ENCODE data around the gene NBPF8. TPM values are rescaled to one million over a fixed set of nuclear protein-coding genes. Genes with fewer than 3 reads are reported as not detected.
"Not testable (repeated sequence)": the region's sequence is repeated elsewhere in the genome, so short reads cannot be mapped to it uniquely, and the experiment has no call there.

Gene NBPF8
- total and polyA plus RNA-seq, 10 of the 15 experiments (the other 5 are each of a cell fraction or from before 2014, with no cell fraction given) = 1.7 to 16.4 (median 5.6) TPM

DNA sequence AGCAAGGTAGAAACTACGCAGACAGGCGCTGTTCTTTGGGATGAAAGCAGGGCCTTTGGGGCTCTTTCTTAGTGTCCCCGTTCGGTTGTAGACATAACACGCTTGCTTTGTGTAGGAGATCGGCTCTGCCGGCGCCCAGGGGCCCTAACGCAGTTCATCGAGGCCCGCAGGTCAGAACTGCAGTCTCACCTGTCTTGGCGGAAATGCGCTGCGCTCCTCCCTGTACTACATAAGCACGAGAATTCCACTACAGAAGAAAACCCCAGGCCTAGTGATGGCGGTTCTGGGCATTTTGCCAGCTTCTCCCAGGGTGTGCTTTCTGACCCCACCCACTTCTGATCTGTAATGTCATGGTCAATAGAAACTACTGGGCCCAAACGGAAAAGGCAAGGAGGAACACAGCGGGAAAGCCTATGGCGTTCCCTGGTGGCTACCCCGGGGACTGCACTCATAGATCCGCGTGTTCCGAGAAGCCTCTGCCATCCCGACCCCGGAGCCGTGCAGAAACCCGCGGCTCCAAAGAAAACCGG lies 26.2 kb upstream of the NBPF8 start:
- in situ Hi-C loops (cut with MboI); FAIRE-seq; intact Hi-C loops (cut with micrococcal nuclease; ENCODE audit: unreplicated experiment); H3K4me2 ChIP-seq (ENCODE audit: control insufficient read depth, insufficient read depth); ATAC-seq; H3K36me3 ChIP-seq (ENCODE audit: control insufficient read depth in 2 of 2, insufficient read depth in 2 of 2, low read length in 1 of 2); H3K9me3 ChIP-seq (replicated peaks; ENCODE audit: control insufficient read depth, insufficient read depth, low read length); H3K9ac ChIP-seq (ENCODE audit: control insufficient read depth, insufficient read depth, low read length); H3K27me3 ChIP-seq (replicated peaks in 1 of 2; ENCODE audit: control insufficient read depth in 2 of 2, insufficient read depth in 2 of 2, low read length in 1 of 2); DNase-seq (ENCODE audit: low read depth, low spot score); H3K27ac ChIP-seq (ENCODE audit: control insufficient read depth, insufficient read depth); BruUV-seq (replicated peaks); H2AFZ ChIP-seq (ENCODE audit: control insufficient read depth, low read depth, low read length); POLR2A ChIA-PET; CTCF ChIA-PET; RAD21 ChIA-PET (ENCODE audit: unreplicated experiment); H3K4me3 ChIP-seq; SMC1A ChIA-PET (ENCODE audit: uncharacterized antibody, unreplicated experiment); H3K79me2 ChIP-seq (ENCODE audit: control insufficient read depth, insufficient read depth, low read length); H3K4me1 ChIP-seq (ENCODE audit: control insufficient read depth, insufficient read depth, low read length); H4K20me1 ChIP-seq (ENCODE audit: control insufficient read depth, insufficient read depth): not testable (repeated sequence)
- TF ChIP-seq RAD21 (IDR thresholded peaks at IDR 0.05; ENCODE audit: insufficient read depth, low read depth, low read length) = peak; percentile 10; the same call in 1 of the 2 replicates
- WGBS (ENCODE audit: insufficient coverage, insufficient replicate concordance, low lambda C conversion rate, missing lambda C conversion rate) = 0% methylated on average over 7 of the region's 29 CpGs

DNA sequence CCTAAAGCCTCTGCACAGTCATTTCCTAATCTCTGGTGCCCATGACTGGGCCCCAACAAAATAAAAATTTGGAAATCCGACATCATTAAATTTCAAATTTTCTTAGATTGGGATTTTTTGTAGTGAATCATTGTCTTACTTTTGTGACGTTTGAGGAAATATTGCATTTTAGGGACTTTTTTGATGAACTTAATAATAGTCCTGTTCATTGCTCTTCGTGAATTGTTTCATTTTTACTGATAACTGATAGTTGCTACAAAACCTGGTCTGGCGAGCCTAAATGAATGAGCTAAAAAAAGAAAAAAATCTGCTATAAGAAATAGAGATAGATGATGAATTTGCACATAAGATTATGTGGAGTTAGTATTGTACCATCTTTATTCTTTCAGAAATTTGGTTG lies 23.5 kb upstream of the NBPF8 start:
- POLR2A ChIA-PET; H3K36me3 ChIP-seq (ENCODE audit: control insufficient read depth in 2 of 2, insufficient read depth in 2 of 2, low read length in 1 of 2); in situ Hi-C loops (cut with MboI); H2AFZ ChIP-seq (ENCODE audit: control insufficient read depth, low read depth, low read length); FAIRE-seq; RAD21 ChIA-PET (ENCODE audit: unreplicated experiment); DNase-seq (ENCODE audit: low read depth, low spot score); SMC1A ChIA-PET (ENCODE audit: uncharacterized antibody, unreplicated experiment); H3K9me3 ChIP-seq (replicated peaks; ENCODE audit: control insufficient read depth, insufficient read depth, low read length); H3K27me3 ChIP-seq (replicated peaks in 1 of 2; ENCODE audit: control insufficient read depth in 2 of 2, insufficient read depth in 2 of 2, low read length in 1 of 2); H3K27ac ChIP-seq (ENCODE audit: control insufficient read depth, insufficient read depth); BruUV-seq (replicated peaks); ATAC-seq; H3K9ac ChIP-seq (ENCODE audit: control insufficient read depth, insufficient read depth, low read length); H4K20me1 ChIP-seq (ENCODE audit: control insufficient read depth, insufficient read depth); intact Hi-C loops (cut with micrococcal nuclease; ENCODE audit: unreplicated experiment); H3K79me2 ChIP-seq (ENCODE audit: control insufficient read depth, insufficient read depth, low read length); H3K4me3 ChIP-seq; H3K4me1 ChIP-seq (ENCODE audit: control insufficient read depth, insufficient read depth, low read length); H3K4me2 ChIP-seq (ENCODE audit: control insufficient read depth, insufficient read depth); CTCF ChIA-PET: not testable (repeated sequence)
- 2% methylated on average over 3 of the region's 4 CpGs for WGBS (ENCODE audit: insufficient coverage, insufficient replicate concordance, low lambda C conversion rate, missing lambda C conversion rate)

DNA sequence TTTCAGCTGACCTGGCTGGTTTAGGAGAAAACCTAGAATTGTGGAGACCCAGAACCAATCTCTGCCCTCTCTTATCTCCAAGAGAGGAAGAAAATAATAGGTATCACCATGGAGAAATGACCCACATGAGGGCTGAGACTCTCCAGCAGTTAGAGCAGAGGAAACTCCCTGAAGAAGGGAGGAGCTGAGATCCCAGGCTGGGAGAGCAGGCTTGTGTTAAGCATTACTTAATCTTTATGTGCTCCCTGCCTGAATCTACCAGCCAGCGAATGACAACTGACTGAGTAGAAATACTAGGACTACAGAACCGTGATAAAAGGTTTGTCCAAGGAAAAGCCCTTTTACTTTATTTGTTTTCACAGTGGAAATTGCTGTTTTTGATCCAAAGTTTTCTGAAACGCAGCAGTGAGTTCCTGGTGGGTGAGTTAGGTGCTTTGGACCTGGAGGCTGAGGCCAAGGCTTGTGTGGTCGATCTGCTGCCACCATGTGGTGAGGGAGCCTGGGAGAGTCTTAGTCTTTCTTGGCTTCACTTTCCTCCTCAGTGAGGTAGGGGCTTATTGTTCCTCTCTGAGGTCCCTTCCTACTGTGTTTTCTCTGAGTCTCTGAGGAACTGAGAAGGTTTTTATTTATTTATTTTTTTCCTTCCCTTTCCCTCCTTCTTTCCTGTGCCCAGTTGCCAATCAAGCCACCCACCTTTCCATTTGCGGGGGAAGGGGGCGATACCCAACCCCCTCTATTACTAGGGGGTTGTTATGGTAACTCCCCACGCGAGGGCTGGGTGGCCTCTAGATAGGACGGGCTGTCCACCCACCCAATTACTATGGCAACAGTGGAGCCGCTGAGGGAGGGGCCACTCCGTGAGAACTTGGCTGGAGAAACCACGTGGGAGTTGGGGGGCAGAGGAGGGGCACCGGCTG lies 21.3 kb upstream of the NBPF8 start:
- DNase-seq (ENCODE audit: low read depth, low spot score); H3K79me2 ChIP-seq (ENCODE audit: control insufficient read depth, insufficient read depth, low read length); H3K9me3 ChIP-seq (replicated peaks; ENCODE audit: control insufficient read depth, insufficient read depth, low read length); H3K36me3 ChIP-seq (ENCODE audit: control insufficient read depth in 2 of 2, insufficient read depth in 2 of 2, low read length in 1 of 2); H3K4me2 ChIP-seq (ENCODE audit: control insufficient read depth, insufficient read depth); RAD21 ChIA-PET (ENCODE audit: unreplicated experiment); in situ Hi-C loops (cut with MboI); H3K9ac ChIP-seq (ENCODE audit: control insufficient read depth, insufficient read depth, low read length); CTCF ChIA-PET; SMC1A ChIA-PET (ENCODE audit: uncharacterized antibody, unreplicated experiment); intact Hi-C loops (cut with micrococcal nuclease; ENCODE audit: unreplicated experiment); POLR2A ChIA-PET; FAIRE-seq; H4K20me1 ChIP-seq (ENCODE audit: control insufficient read depth, insufficient read depth); H3K27me3 ChIP-seq (replicated peaks in 1 of 2; ENCODE audit: control insufficient read depth in 2 of 2, insufficient read depth in 2 of 2, low read length in 1 of 2); H3K4me1 ChIP-seq (ENCODE audit: control insufficient read depth, insufficient read depth, low read length); H2AFZ ChIP-seq (ENCODE audit: control insufficient read depth, low read depth, low read length); ATAC-seq; H3K27ac ChIP-seq (ENCODE audit: control insufficient read depth, insufficient read depth); H3K4me3 ChIP-seq; BruUV-seq (replicated peaks): not testable (repeated sequence)
- 37% methylated on average over 3 of the region's 13 CpGs for WGBS (ENCODE audit: insufficient coverage, insufficient replicate concordance, low lambda C conversion rate, missing lambda C conversion rate)

DNA sequence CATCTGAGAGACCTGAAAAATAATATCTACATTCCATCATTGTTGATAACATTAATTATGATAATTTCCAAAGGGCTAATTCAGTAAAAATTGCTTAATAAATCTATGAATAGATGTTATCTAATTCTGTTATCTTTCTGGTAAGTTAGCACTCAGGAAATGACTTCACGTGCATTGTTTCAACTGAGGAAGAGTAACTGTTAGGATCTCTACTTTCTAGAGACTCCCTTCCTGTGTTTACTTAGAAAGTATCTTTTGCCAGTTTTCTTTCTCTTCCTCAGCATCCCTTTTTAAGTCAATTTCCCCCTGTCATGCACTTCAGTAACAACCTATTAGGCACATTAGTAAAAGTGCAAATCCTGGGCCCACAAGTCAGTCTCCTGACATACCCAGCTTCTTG lies 9.5 kb upstream of the NBPF8 start:
- H3K4me3 ChIP-seq; SMC1A ChIA-PET (ENCODE audit: uncharacterized antibody, unreplicated experiment); FAIRE-seq; RAD21 ChIA-PET (ENCODE audit: unreplicated experiment); H3K36me3 ChIP-seq (ENCODE audit: control insufficient read depth in 2 of 2, insufficient read depth in 2 of 2, low read length in 1 of 2); intact Hi-C loops (cut with micrococcal nuclease; ENCODE audit: unreplicated experiment); H3K27ac ChIP-seq (ENCODE audit: control insufficient read depth, insufficient read depth); ATAC-seq; H3K9me3 ChIP-seq (replicated peaks; ENCODE audit: control insufficient read depth, insufficient read depth, low read length); DNase-seq (ENCODE audit: low read depth, low spot score); H3K27me3 ChIP-seq (replicated peaks in 1 of 2; ENCODE audit: control insufficient read depth in 2 of 2, insufficient read depth in 2 of 2, low read length in 1 of 2); H3K4me1 ChIP-seq (ENCODE audit: control insufficient read depth, insufficient read depth, low read length); H2AFZ ChIP-seq (ENCODE audit: control insufficient read depth, low read depth, low read length); H3K79me2 ChIP-seq (ENCODE audit: control insufficient read depth, insufficient read depth, low read length); in situ Hi-C loops (cut with MboI); H3K4me2 ChIP-seq (ENCODE audit: control insufficient read depth, insufficient read depth); CTCF ChIA-PET; BruUV-seq (replicated peaks); H3K9ac ChIP-seq (ENCODE audit: control insufficient read depth, insufficient read depth, low read length); POLR2A ChIA-PET; H4K20me1 ChIP-seq (ENCODE audit: control insufficient read depth, insufficient read depth): not testable (repeated sequence)
- no CpG with 5 or more reads among the region's 1 CpG for WGBS (ENCODE audit: insufficient coverage, insufficient replicate concordance, low lambda C conversion rate, missing lambda C conversion rate)
